GM12878 (cell line): ENCODE data around the gene MICB. TPM values are rescaled to one million over a fixed set of nuclear protein-coding genes. Genes with fewer than 3 reads are reported as not detected.

Experiments used
- ATAC-seq: fragments of 200-7000 bp; cut with Tn5 transposase; 3 replicates; pipeline ENCODE4 v1.9.1; 2020; ENCODE audit warnings: mild to moderate bottlenecking, moderate library complexity
- BruUV-seq: library from RNA; stranded (reverse); fragments of 400-500 nt; replicated peaks from 2 replicates; lab custom pipeline; 2021; lab: Mats Ljungman, UMichigan
- CTCF ChIA-PET: fragments of 300-600 bp; sonication (Branson Sonifier 250); formaldehyde crosslinking; extraction: SDS; loops from one replicate; lab custom pipeline; 2021; ENCODE audit warnings: inconsistent platforms; lab: Yijun Ruan, JAX
- POLR2A ChIA-PET: fragments of 350-600 bp; formaldehyde crosslinking; extraction: SDS; loops from one replicate; lab custom pipeline; 2021; ENCODE audit warnings: inconsistent platforms; lab: Charles Lee
- RAD21 ChIA-PET: fragments of 300-600 bp; sonication (Branson Sonifier 250); formaldehyde crosslinking; loops from one replicate; lab custom pipeline; 2023; ENCODE audit warnings: antibody characterized with exemption; ENCODE audit not compliant: unreplicated experiment; lab: Charles Lee
- SMC1A ChIA-PET: fragments of 300-600 bp; sonication (Branson Sonifier 250); formaldehyde crosslinking; loops from one replicate; lab custom pipeline; 2023; ENCODE audit not compliant: unreplicated experiment, uncharacterized antibody; lab: Charles Lee
- DNase-seq: peaks from one replicate; pipeline ENCODE4 v3.0.0-alpha.2; 2011; ENCODE audit warnings: low read depth, low spot score
- FAIRE-seq: peaks from 3 replicates; lab custom pipeline; 2011; peaks lifted over from hg19 to GRCh38; lab: Jason Lieb, UNC
- H2AFZ ChIP-seq: 2 replicates; pipeline ENCODE4 v1.6.0; 2011; ENCODE audit warnings: low read depth, low read length, control low read depth; ENCODE audit not compliant: control insufficient read depth
- H3K27ac ChIP-seq: 2 replicates; pipeline ENCODE4 v1.5.1; 2011; ENCODE audit warnings: control low read depth; ENCODE audit not compliant: control insufficient read depth, insufficient read depth
- H3K27me3 ChIP-seq, 2 experiments: replicated peaks in 1 of 2; 2 replicates each; pipeline versions ENCODE4 v1.6.0 to v1.6.1; 2011; ENCODE audit warnings: low read length in 1 of 2; ENCODE audit not compliant: control insufficient read depth in 2 of 2, insufficient read depth in 2 of 2
- H3K36me3 ChIP-seq, 2 experiments: 2 replicates each; pipeline ENCODE4 v1.5.1; 2011; ENCODE audit warnings: low read length in 1 of 2; ENCODE audit not compliant: control insufficient read depth in 2 of 2, insufficient read depth in 2 of 2
- H3K4me1 ChIP-seq: 2 replicates; pipeline ENCODE4 v1.6.1; 2011; ENCODE audit warnings: mild to moderate bottlenecking, low read length, moderate library complexity, mixed read lengths; ENCODE audit not compliant: control insufficient read depth, insufficient read depth
- H3K4me2 ChIP-seq: 2 replicates; pipeline ENCODE4 v1.6.0; 2011; ENCODE audit warnings: control low read depth; ENCODE audit not compliant: control insufficient read depth, insufficient read depth
- H3K4me3 ChIP-seq: fragments of 200-600 bp; sonication (generic); 2 replicates; pipeline ENCODE4 v1.5.1; 2016
- H3K79me2 ChIP-seq: 2 replicates; pipeline ENCODE4 v1.6.0; 2011; ENCODE audit warnings: low read length; ENCODE audit not compliant: control insufficient read depth, insufficient read depth
- H3K9ac ChIP-seq: 2 replicates; pipeline ENCODE4 v1.8.0; 2011; ENCODE audit warnings: low read length, control low read depth, mixed read lengths; ENCODE audit not compliant: control insufficient read depth, insufficient read depth
- H3K9me3 ChIP-seq: replicated peaks from 3 replicates; pipeline ENCODE4 v1.5.1; 2011; ENCODE audit warnings: mild to moderate bottlenecking, low read length; ENCODE audit not compliant: control insufficient read depth, insufficient read depth
- H4K20me1 ChIP-seq: 2 replicates; pipeline ENCODE4 v1.6.0; 2011; ENCODE audit not compliant: control insufficient read depth, insufficient read depth
- HCFC1 ChIP-seq: fragments of 150-350 bp; IDR thresholded peaks from 2 replicates; pipeline ENCODE4 v1.6.1; 2014; ENCODE audit warnings: low read length
- NBN ChIP-seq: fragments of 450-650 bp; IDR thresholded peaks from 2 replicates; pipeline ENCODE4 v1.6.1; 2016
- NR2C2 ChIP-seq: IDR thresholded peaks from 2 replicates; pipeline ENCODE4 v1.6.1; 2011; ENCODE audit warnings: borderline replicate concordance, low read depth; ENCODE audit not compliant: control insufficient read depth, insufficient read length
- NR2F1 ChIP-seq: fragments of 450-650 bp; conservative IDR thresholded peaks from 2 replicates; pipeline ENCODE4 v1.6.1; 2017; ENCODE audit warnings: mild to moderate bottlenecking
- RAD21 ChIP-seq: IDR thresholded peaks from 2 replicates; pipeline ENCODE4 v1.6.1; 2011; ENCODE audit warnings: mild to moderate bottlenecking, low read depth, low read length, moderate library complexity; ENCODE audit not compliant: insufficient read depth
- RUNX3 ChIP-seq: IDR thresholded peaks from 2 replicates; pipeline ENCODE4 v1.6.1; 2012; ENCODE audit warnings: low read length, inconsistent platforms
- ZNF24 ChIP-seq: fragments of 450-650 bp; IDR thresholded peaks from 2 replicates; pipeline ENCODE4 v1.6.1; 2017; ENCODE audit warnings: antibody characterized with exemption, mild to moderate bottlenecking
- WGBS: methylation state at CpG from one replicate; pipeline ENCODE4 v1.1.6; 2016; ENCODE audit warnings: low lambda C conversion rate; ENCODE audit not compliant: insufficient replicate concordance, insufficient coverage; ENCODE audit errors: missing lambda C conversion rate; 5-methylcytosine and 5-hydroxymethylcytosine counted together
- in situ Hi-C: fragments of 300-500 bp; cut with MboI; formaldehyde crosslinking; loops from 9 replicates; pipeline ENCODE4 v1.14.3; 2018; ENCODE audit warnings: mixed read lengths
- intact Hi-C: fragments of 100-400 bp; cut with micrococcal nuclease; formaldehyde crosslinking; loops from one replicate; pipeline ENCODE4 v1.14.2; 2022; ENCODE audit not compliant: unreplicated experiment
- polyA plus RNA-seq, 11 experiments: library from polyadenylated mRNA; depleted of rRNA in 4 of 11; unstranded in 6 of 11; stranded (reverse) in 5 of 11; fragments of >200 nt; fragmentation: Nextera tagmentation in 4 of 11; fragmentation: Illumina TruSeq in 1 of 11; extraction: Ambion mirVana in 4 of 11; extraction: Trizol in 1 of 11; gene quantifications; 1 replicate in 1 of 11; 2 replicates in 10 of 11; pipeline versions ENCODE4 v1.2.1 to v1.2.3, GENCODE V29; 2011 to 2016; ENCODE audit warnings: inconsistent platforms in 2 of 11, missing spikeins in 2 of 11, low read depth in 1 of 11
- total RNA-seq, 4 experiments: library from RNA; depleted of rRNA in 3 of 4; stranded (reverse); fragments of >200 nt in 3 of 4; fragmentation: Illumina TruSeq in 1 of 4; extraction: Trizol in 1 of 4; gene quantifications; 2 replicates each; pipeline versions ENCODE4 v1.2.1 to v1.2.3, GENCODE V29; 2013 to 2021
- TF ChIP-seq, protein P1 (sequence below): fragments of 450-650 bp; IDR thresholded peaks from 2 replicates; pipeline ENCODE4 v1.6.1; 2017; ENCODE audit warnings: mild to moderate bottlenecking, moderate library complexity

The MICB gene
- total and polyA plus RNA-seq, 10 of the 15 experiments (the other 5 are each of a cell fraction or from before 2014, with no cell fraction given), result 9.0 to 37.1 (median 17.8) TPM

DNA sequence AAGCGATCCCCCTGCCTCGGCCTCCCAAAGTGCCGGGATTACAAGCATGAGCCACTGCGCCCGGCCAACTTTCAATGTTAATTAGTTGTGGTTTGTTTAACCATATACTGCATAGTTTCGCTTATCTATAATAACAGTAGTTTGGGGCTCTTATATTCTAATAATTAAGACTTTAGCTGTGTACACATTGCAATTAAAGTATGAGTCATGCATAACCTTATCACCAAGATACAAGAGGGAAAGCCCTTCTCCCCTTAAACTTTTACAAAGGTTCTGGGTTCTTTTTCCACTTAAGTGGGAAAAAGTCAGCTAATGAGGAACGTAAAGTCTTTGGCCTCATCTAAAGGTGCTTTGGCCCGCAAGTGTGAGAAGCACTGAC lies 27.6 kb downstream of the MICB start:
- BruUV-seq, result no TSS peak
- ATAC-seq (no peak), FAIRE-seq (no peak), DNase-seq (no peak)
- no peaks in the 10 kb centered on the region for H3K4me1 ChIP-seq
- intact Hi-C loops, result no loop called here
- no peak overlapping the region for H3K4me3 ChIP-seq
- ChIA-PET RAD21 (no interaction called here), SMC1A (no interaction called here), CTCF (interaction anchor here (1.9 kb wide), 1 partner anchor 31 kb away, joined by 5 read pairs; no protein-coding TSS in a partner anchor), POLR2A (interaction anchor here (0.7 to 1.3 kb wide), 3 partner anchors 8 to 396 kb away, joined by 3 to 6 read pairs (median 4); no protein-coding TSS in a partner anchor)
- H3K9ac ChIP-seq, result no peak overlapping the region
- no peak for TF ChIP-seq ZNF24
- TF ChIP-seq HCFC1, result no peak
- TF ChIP-seq, protein P1, sequence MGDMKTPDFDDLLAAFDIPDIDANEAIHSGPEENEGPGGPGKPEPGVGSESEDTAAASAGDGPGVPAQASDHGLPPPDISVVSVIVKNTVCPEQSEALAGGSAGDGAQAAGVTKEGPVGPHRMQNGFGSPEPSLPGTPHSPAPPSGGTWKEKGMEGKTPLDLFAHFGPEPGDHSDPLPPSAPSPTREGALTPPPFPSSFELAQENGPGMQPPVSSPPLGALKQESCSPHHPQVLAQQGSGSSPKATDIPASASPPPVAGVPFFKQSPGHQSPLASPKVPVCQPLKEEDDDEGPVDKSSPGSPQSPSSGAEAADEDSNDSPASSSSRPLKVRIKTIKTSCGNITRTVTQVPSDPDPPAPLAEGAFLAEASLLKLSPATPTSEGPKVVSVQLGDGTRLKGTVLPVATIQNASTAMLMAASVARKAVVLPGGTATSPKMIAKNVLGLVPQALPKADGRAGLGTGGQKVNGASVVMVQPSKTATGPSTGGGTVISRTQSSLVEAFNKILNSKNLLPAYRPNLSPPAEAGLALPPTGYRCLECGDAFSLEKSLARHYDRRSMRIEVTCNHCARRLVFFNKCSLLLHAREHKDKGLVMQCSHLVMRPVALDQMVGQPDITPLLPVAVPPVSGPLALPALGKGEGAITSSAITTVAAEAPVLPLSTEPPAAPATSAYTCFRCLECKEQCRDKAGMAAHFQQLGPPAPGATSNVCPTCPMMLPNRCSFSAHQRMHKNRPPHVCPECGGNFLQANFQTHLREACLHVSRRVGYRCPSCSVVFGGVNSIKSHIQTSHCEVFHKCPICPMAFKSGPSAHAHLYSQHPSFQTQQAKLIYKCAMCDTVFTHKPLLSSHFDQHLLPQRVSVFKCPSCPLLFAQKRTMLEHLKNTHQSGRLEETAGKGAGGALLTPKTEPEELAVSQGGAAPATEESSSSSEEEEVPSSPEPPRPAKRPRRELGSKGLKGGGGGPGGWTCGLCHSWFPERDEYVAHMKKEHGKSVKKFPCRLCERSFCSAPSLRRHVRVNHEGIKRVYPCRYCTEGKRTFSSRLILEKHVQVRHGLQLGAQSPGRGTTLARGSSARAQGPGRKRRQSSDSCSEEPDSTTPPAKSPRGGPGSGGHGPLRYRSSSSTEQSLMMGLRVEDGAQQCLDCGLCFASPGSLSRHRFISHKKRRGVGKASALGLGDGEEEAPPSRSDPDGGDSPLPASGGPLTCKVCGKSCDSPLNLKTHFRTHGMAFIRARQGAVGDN, result no peak
- TF ChIP-seq NR2C2, result no peak
- no peak for TF ChIP-seq NR2F1
- no peak for TF ChIP-seq RUNX3
- TF ChIP-seq RAD21, result no peak
- no peak for TF ChIP-seq NBN
- WGBS, result 84% methylated on average over 8 of the region's 8 CpGs
- no peak overlapping the region for H2AFZ ChIP-seq
- H3K4me2 ChIP-seq, result no peak overlapping the region
- in situ Hi-C loops, result no loop called here
- H3K27ac ChIP-seq, result no peak overlapping the region
- peaks cover 0 to 5% of the 10 kb centered on the region in 2 experiments; a peak in 3 of 4 replicates for H3K36me3 ChIP-seq
- H3K27me3 ChIP-seq, result no peaks in the 10 kb centered on the region
- no peaks in the 10 kb centered on the region for H3K9me3 ChIP-seq
- H3K79me2 ChIP-seq, result no peaks in the 10 kb centered on the region
- H4K20me1 ChIP-seq, result no peaks in the 10 kb centered on the region
